Gastrocnemius medialis (tissue), 4 donors: ENCODE results near the gene SC5D.

Experiments used
- POLR2A ChIP-seq, 2 donors: fragments of 450-650 bp; IDR thresholded peaks; one replicate each; pipeline ENCODE4 v1.6.1; 2017; ENCODE audit warnings: antibody characterized with exemption in 2 of 2, mild to moderate bottlenecking in 2 of 2, moderate library complexity in 2 of 2
- TF ChIP-seq, protein P1 (sequence below), 5 experiments: fragments of 450-650 bp in 3 of 5; fragments of 200-600 bp in 2 of 5; sonication (generic) in 2 of 5; IDR thresholded peaks in 4 of 5; conservative IDR thresholded peaks in 1 of 5; 1 replicate in 4 of 5; 2 replicates in 1 of 5; pipeline ENCODE4 v1.5.1; 2016 to 2019; ENCODE audit warnings: antibody characterized with exemption in 5 of 5, mild to moderate bottlenecking in 3 of 5, moderate library complexity in 3 of 5

DNA sequence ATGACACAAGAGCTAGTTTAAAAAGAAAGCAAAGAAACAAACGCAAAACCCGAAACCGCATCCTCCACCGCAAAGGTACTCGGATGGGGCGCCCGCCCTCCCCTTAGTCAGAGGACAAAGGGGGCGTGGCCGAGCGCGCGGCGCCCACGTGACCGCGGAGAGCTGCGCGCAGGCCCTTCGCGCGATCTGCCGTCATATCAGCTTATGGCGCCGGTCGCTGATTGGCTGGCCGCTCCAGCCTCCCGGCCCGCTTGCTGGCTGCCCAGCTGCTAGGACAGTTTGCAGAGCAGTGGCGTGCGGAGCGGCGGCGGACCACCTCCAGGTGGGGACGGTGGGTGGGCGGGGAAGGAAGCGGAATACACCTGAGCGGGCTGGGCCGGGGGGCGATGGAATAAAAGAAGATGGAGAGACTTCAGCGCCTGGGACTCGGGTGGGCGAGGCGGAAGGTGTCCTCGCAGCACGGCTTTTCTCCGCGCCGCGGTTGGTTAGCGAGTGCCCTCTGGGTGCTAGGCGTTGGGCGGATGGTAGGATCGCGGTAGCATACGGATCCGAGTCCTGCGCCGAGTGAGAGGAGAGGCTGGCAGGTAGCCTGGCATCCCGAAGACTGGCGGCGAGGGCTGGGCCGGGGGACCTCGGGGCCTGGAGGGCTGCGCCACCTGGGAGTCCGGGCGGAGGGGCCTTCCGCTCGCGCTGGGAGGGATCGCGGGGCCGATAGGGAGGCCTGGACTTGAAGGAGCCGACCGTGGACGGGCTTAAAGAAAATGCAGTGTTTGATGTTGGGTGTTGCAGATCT is at the start of gene SC5D:
- TF ChIP-seq POLR2A (IDR thresholded peaks at IDR 0.05) = peak; percentile 73 to 90
- TF ChIP-seq, protein P1, sequence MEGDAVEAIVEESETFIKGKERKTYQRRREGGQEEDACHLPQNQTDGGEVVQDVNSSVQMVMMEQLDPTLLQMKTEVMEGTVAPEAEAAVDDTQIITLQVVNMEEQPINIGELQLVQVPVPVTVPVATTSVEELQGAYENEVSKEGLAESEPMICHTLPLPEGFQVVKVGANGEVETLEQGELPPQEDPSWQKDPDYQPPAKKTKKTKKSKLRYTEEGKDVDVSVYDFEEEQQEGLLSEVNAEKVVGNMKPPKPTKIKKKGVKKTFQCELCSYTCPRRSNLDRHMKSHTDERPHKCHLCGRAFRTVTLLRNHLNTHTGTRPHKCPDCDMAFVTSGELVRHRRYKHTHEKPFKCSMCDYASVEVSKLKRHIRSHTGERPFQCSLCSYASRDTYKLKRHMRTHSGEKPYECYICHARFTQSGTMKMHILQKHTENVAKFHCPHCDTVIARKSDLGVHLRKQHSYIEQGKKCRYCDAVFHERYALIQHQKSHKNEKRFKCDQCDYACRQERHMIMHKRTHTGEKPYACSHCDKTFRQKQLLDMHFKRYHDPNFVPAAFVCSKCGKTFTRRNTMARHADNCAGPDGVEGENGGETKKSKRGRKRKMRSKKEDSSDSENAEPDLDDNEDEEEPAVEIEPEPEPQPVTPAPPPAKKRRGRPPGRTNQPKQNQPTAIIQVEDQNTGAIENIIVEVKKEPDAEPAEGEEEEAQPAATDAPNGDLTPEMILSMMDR (IDR thresholded peaks at IDR 0.05 in 4 of 5, conservative IDR thresholded peaks at IDR 0.05 in 1 of 5) = peak in 1 of 5 experiments; percentile 6
